GM18517 (cell line): Measurements from ENCODE around the gene PDCL2.
"Not testable (repeated sequence)": the region's sequence is repeated elsewhere in the genome, so short reads cannot be mapped to it uniquely, and the experiment has no call there.

Source experiments
- ATAC-seq: cut with Tn5 transposase; IDR thresholded peaks from one replicate; pipeline ENCODE4 v1.9.1; 2021; ENCODE audit warnings: mild to moderate bottlenecking, moderate library complexity; ENCODE audit not compliant: unreplicated experiment

The PDCL2 gene

DNA sequence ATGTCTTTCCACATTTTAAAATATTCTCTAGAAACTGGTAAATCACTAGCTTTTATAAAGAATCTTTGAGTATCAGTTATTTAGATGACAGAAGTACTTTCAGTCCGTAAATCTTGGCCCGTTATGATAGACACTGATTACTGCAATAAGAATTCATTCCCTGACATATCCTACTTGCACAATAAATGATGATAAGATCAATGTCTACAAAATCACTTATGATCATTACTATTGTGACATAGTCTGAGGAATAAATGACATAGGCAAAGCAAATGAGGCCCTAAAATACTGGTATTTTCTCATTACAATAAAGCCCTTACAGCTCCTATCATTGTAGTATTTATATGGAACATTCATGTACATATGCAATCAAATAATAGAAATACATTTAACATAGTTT lies 6.6 kb upstream of the PDCL2 start:
- ATAC-seq: no peak

- ATAC-seq: no peak
Observed at GRCh38 chr4:55588160-55588559, 3.9 kb downstream of the PDCL2 start.

- ATAC-seq: not testable (repeated sequence)
Observed at GRCh38 chr4:55582773-55583172, 9.3 kb downstream of the PDCL2 start.

DNA sequence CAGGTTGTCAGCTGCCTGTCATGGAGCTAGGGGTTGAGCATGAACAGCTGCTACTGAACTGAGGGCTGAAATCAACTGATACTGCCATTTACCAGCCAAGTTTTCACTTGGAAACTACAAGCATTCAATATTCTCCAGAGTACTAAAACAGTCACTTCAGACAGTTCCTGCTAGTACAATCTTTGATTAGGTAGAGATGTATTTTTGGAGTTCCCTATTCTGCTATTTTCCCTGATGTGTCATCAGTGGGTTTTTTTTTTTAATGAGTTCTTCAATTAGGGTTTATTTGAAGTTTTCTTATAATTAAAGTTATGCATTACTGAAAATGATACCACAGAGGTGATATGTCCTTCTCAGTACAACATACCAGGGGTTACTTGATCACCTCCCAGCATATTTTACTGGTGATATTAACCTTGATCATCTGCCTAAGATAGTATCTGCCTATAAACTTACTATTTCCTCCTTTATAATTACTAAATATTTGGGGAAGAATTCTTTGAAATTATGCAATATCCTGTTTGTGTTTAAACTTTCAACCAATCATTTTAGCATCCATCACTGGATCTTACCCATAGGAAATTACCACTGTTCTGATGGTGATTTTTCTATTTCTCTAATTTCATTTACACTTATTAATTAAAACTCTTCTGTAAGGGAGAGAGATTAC lies 13.6 kb downstream of the PDCL2 start:
- no peak for ATAC-seq

GRCh38 chr4:55575513-55575912 lies 16.5 kb downstream of the PDCL2 start:
- ATAC-seq: no peak

- ATAC-seq: no peak
Observed at GRCh38 chr4:55574252-55574651, 17.8 kb downstream of the PDCL2 start.

DNA sequence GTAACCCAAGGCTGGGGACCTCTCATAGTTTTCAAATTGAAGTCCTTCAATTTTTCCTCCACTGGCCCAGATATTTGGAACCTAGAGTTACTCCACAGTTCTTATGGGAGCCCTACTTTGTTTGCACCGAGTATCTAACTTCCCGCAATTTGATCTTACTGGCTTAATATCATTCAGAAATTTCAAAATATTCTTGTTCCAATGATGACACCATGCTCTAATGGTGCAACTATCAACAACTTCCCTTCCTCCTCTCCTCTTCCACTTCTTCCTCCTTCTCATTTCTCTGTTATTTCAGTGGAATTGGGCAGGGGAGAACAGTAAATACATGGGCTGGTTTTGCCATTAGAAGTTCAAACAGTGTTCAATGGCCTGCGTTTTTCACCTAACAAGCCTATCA lies 20.2 kb downstream of the PDCL2 start:
- no peak for ATAC-seq

DNA sequence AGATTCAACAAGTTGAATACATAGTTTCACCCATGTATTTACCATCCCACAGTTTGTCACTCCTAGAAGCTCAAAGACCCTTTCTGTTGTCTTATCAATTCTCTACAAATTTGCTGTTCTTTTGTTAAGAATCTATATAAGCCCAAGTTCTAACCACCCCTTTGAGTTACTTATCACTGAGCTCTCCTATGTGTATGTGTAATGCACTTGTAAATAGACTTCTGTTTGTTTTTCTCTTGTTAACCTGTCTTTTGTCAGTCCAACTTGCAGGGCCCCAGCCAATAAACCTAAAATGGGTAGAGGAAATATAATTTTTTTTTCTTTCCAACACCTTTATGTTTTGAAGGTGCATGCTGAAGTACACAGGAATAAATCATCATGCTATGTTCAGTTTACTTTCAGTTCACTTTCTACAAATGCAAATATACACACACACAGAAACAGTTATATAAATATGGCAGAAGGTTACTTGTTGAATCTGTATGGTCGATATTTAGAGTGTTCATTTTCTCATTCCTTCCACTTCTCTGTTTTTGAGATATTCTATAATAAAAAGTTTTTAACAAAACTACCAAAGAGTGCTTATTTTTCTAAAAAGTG lies 23.0 kb downstream of the PDCL2 start:
- ATAC-seq: peak; percentile 77

GRCh38 chr4:55561889-55562288 lies 30.2 kb downstream of the PDCL2 start:
- ATAC-seq: peak; percentile 100

GRCh38 chr4:55560096-55560495 lies 31.9 kb downstream of the PDCL2 start:
- ATAC-seq: no peak

- no peak for ATAC-seq
Observed at GRCh38 chr4:55554453-55555030, 37.5 kb downstream of the PDCL2 start.

- ATAC-seq: no peak
Observed at GRCh38 chr4:55553441-55554201, 38.4 kb downstream of the PDCL2 start.

DNA sequence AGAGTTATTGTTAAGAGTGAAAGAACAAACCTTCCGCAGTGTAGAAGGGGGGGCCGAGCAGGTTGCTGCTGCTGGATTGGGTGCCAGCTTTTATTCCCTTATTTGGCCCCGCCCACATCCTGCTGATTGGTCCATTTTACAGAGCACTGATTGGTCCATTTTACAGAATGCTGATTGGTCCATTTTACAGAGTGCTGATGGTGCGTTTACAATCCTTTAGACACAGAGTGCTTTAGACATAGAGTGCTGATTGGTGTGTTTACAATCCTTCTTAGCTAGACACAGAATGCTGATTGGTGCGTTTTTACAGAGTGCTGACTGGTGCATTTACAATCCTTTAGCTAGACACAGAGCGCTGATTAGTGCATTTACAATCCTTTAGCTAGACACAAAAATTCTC lies 40.1 kb downstream of the PDCL2 start:
- ATAC-seq: not testable (repeated sequence)

DNA sequence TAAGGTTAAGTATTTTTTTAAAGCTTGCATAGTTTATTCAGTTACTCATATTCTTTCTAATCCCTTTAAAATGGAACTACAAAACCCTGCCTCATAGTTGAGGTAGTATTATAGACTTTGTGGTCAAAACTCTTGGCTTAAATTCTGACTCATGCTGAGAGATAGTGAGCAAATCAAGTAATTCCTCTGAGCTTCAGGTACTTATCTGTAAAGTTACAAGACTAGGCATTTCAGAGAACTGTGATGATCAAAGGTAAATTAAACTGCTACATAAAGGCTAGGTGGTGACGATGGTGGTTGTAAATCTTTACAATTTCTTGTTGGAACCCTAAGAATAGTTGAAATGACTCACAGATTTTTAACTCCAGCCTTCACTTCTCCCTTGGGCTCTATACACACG lies 42.2 kb downstream of the PDCL2 start:
- ATAC-seq: no peak

DNA sequence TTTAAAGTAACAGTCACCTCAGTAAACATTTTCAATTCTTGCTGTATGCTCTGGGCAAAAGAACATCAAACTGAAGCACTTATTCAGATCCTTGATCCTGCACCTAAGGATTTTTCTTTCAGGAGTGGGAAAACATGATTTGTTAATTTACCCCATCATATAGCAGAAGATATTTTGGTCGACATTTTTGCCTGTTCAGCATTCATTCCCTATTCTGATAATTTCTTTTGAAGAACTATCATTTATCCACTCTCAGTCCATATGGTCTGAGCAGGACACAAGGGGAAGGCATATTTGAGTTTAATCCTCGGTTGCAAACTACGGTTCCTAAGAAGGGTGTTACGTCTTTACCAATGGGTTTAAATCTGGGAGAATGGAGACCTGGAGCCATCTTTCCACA lies 44.1 kb downstream of the PDCL2 start:
- ATAC-seq: no peak

DNA sequence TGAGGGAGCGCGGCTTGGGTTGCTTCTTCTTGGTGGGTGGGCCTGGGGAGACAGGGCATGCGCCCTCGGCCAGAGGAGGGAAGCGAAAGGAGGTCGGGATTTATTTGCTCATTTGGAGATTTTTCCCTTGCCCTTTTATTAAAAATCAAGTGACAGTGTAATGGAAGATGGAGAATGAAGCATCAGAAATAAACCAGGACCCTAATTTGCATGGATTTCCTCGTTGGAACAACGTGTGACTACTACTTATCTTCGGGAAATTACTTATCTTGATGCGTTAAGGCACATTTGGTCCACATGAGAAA lies 44.6 kb downstream of the PDCL2 start:
- ATAC-seq: no peak

GRCh38 chr4:55546756-55547465 lies 45.1 kb downstream of the PDCL2 start, which contains the start of gene CLOCK:
Gene CLOCK, minus strand, starts transcription at chr4:55546909. Its CDS starts 64,124 bp downstream, at chr4:55482785.
- peak; percentile 79 for ATAC-seq

DNA sequence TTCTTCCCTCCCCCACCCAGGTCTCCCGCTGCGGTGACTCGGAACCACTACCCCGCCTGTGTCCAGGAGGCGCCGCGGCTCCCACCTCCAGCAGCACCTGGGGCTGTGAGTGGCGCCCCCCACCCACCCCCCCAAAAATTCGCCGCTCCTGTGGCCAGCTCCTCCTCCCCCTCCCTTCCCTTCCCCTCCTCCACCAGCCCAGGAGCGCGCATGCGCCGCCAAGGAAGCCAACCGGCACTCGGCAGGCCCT lies 45.6 kb downstream of the PDCL2 start:
- ATAC-seq: peak; percentile 55

DNA sequence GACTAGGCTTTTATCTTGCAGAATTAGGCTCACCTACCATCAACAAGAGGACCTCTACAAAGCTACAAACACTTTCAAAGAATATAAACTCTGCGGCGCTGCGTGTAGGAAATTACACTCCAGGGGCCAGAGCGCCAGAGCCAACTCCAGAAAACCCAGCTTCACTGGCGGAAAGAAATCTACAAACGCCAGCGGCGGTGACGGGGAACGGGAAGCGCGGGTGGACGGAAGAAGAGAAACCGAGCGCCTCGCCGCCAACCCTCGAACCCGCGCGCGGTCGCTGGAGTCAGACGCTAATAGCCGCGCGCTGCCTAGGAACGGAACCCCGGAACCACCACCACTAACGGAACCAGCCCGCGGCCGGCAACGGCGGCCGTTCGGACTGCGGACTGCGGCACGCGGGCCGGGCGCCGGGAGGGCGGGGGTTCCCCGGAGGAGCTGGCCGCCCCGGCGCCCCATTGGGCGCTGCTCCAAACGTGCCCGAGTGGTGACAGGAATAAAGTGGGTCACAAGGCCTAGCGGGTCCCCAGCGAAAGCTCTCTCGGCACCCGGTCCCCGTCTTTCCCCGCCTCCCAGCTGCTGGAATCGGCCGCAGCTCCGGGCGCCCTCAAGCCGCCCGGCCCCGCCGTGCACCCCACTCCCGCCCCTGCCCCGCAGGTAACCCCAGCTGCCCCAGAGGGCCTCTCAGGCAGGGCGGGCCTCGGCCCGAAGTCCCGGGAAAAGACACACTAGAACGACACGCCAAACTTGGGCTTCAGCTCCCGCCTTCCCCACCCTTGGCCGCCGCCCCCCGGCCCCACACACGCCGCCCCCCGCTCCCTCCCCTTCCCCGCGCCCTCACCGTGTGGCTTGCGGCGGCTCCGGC lies 46.2 kb downstream of the PDCL2 start:
- peak; percentile 43 for ATAC-seq

DNA sequence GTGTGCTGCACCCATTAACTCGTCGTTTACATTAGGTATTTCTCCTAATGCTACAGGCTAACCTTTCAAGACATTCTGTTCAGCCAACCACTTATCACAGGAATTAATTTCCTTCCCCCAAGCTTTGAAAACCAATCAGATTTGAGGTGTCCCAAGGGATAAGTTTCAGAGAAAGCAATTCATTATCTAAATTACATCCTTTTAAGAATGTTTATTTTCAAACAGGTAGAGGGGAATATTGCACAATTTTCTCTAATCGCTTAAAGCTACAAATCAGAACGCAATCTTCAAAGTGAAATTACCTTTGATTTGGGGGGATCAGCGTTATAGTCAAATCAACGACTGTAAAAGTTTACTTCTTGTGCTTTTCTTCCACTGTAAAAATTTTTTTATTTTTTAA lies 46.9 kb downstream of the PDCL2 start:
- no peak for ATAC-seq

GRCh38 chr4:55543858-55544257 lies 48.2 kb downstream of the PDCL2 start:
- no peak for ATAC-seq
